GM23338 (cell line): Measurements from ENCODE around the gene GORAB.

Experiments
- CREB1 ChIP-seq: fragments of 250-450 bp; sonication (Bioruptor Pico); IDR thresholded peaks from 2 replicates; pipeline ENCODE4 v1.5.0; 2020; ENCODE audit warnings: low read depth, mild to moderate bottlenecking, moderate library complexity
- CTCF ChIP-seq, 2 experiments: fragments of 200-600 bp in 1 of 2; sonication (generic) in 1 of 2; conservative IDR thresholded peaks; 2 replicates each; pipeline versions ENCODE4 v1.5.1 to v1.6.1; 2016 to 2017; ENCODE audit warnings: antibody characterized with exemption in 2 of 2, low read depth in 2 of 2, mild to moderate bottlenecking in 2 of 2, moderate library complexity in 1 of 2
- ETS1 ChIP-seq: IDR thresholded peaks from 2 replicates; pipeline ENCODE4 v1.6.1; 2016; ENCODE audit warnings: antibody characterized with exemption
- EZH2 ChIP-seq: fragments of 200-600 bp; sonication (generic); IDR thresholded peaks from one replicate; pipeline ENCODE4 v1.8.0; 2017; ENCODE audit warnings: antibody characterized with exemption, mild to moderate bottlenecking, low read depth; ENCODE audit not compliant: unreplicated experiment
- EZH2phosphoT487 ChIP-seq: fragments of 200-600 bp; sonication (generic); IDR thresholded peaks from one replicate; pipeline ENCODE4 v1.8.1; 2018; ENCODE audit warnings: antibody characterized with exemption; ENCODE audit not compliant: unreplicated experiment
- JUNB ChIP-seq: IDR thresholded peaks from one replicate; pipeline ENCODE4 v1.6.1; 2016; ENCODE audit warnings: antibody characterized with exemption; ENCODE audit not compliant: unreplicated experiment
- NANOG ChIP-seq: IDR thresholded peaks from 2 replicates; pipeline ENCODE4 v1.6.1; 2016; ENCODE audit warnings: antibody characterized with exemption, borderline replicate concordance
- POLR2AphosphoS5 ChIP-seq: IDR thresholded peaks from 2 replicates; pipeline ENCODE4 v1.6.1; 2016; ENCODE audit warnings: antibody characterized with exemption, low read depth
- REST ChIP-seq: IDR thresholded peaks from one replicate; pipeline ENCODE4 v1.6.1; 2018; ENCODE audit warnings: antibody characterized with exemption; ENCODE audit not compliant: unreplicated experiment
- STAT1 ChIP-seq: IDR thresholded peaks from one replicate; pipeline ENCODE4 v1.6.1; 2016; ENCODE audit warnings: antibody characterized with exemption; ENCODE audit not compliant: unreplicated experiment
- ZNF114 ChIP-seq: fragments of 250-450 bp; sonication (Bioruptor Pico); IDR thresholded peaks from 2 replicates; pipeline ENCODE4 v1.5.0; 2020; ENCODE audit warnings: mild to moderate bottlenecking, moderate library complexity
- ZNF331 ChIP-seq: fragments of 250-450 bp; sonication (Bioruptor Pico); IDR thresholded peaks from 2 replicates; pipeline ENCODE4 v1.5.0; 2020; ENCODE audit warnings: low read depth, mild to moderate bottlenecking, moderate library complexity
- ZNF462 ChIP-seq: fragments of 250-450 bp; sonication (Bioruptor Pico); IDR thresholded peaks from 2 replicates; pipeline ENCODE4 v1.5.0; 2020; ENCODE audit warnings: mild to moderate bottlenecking, moderate library complexity

GRCh38 chr1:170587253-170587593 is 55.3 kb downstream of the GORAB start:
- TF ChIP-seq CTCF (conservative IDR thresholded peaks at IDR 0.05; ENCODE audit: low read depth in 2 of 2), result no peak
- no peak for TF ChIP-seq REST
- no peak for TF ChIP-seq EZH2
- TF ChIP-seq ZNF114 (CRISPR knock-in tag), result no peak
- no peak for TF ChIP-seq EZH2phosphoT487
- TF ChIP-seq POLR2AphosphoS5, result no peak
- no peak for TF ChIP-seq STAT1
- TF ChIP-seq CREB1 (CRISPR knock-in tag), result no peak
- TF ChIP-seq ZNF462 (CRISPR knock-in tag), result no peak
- TF ChIP-seq ZNF331, result no peak
- no peak for TF ChIP-seq JUNB
- TF ChIP-seq NANOG, result no peak
- no peak for TF ChIP-seq ETS1
